Measurements from ENCODE around the gene GMFB.

Gene GMFB

DNA sequence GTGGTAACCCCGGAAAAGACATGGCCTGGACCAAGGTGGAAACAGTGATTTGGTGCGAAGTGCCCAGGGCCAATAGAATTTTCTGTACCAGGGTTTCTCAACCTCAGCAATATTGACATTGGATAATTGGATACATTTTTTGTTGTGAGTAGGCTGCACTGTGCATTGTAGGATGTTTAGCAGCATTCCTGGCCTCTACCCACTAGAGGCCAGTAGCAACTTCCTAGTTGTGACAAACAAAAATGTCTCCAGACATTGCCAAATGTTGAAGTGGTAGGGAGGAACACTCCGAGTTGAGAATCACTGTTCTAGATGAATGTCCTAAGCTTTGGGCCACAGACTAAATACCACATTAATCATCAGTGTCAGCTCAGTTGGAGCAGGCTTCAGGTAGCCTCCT lies 14.7 kb upstream of the GMFB start:
- no peak overlapping the region for H3K27ac Mint-ChIP-seq
- no peaks in the 10 kb centered on the region for H3K9me3 Mint-ChIP-seq
- CTCF ChIA-PET = no interaction called here
- peaks cover 30% of the 10 kb centered on the region for H3K27me3 Mint-ChIP-seq
- no peaks in the 10 kb centered on the region for H3K4me1 Mint-ChIP-seq
- no peak for DNase-seq
- H3K36me3 Mint-ChIP-seq = no peaks in the 10 kb centered on the region
- H3K4me3 Mint-ChIP-seq = no peak overlapping the region

DNA sequence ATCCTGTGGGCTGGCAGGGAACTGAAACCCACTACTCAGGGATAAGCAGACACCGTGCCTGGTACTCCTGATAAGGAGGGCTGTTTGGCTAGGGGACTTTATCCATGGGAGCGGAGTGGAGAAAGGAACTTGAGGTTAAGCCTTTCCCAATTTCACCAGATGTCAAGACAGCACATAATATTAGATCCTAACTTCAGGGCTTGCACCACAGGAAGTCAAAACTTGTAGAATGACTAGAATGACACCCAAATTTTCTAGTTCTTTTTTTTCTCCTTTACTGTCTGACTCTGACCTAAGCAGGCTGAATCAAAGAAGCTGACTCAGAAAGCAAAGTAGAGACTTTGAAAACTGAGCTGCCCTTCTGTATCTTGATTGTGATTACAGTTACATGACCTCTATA lies 13.8 kb upstream of the GMFB start:
- no peak for DNase-seq
- Mint-ChIP-seq H3K36me3 (no peaks in the 10 kb centered on the region), H3K9me3 (no peaks in the 10 kb centered on the region), H3K27ac (no peak overlapping the region), H3K4me1 (no peaks in the 10 kb centered on the region), H3K27me3 (peaks cover 32% of the 10 kb centered on the region), H3K4me3 (no peak overlapping the region)
- CTCF ChIA-PET = interaction anchor here (1.2 kb wide), 1 partner anchor 140 kb away, joined by 3 read pairs; no protein-coding TSS in a partner anchor

DNA sequence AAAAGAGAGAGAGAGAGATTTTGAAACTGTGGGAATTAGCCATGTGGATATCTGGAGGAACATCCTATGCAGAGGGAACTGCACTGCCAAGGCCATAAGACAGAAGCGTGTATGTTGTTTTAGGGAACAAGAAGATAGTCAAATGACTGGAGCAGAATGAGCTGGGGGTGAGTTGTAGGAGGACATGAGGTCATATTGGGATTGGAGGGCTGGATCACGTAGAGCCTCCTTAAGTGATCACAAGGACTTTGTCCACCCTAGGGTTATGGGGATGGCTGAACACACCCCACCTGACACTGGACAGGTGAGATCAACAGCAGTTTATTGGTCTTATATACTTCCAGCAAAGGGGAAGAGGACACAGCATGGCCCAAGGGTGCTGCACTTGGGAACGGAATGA lies 12.7 kb upstream of the GMFB start:
- CTCF ChIA-PET = interaction anchor here (1.2 kb wide), 1 partner anchor 141 kb away, joined by 3 read pairs; no protein-coding TSS in a partner anchor
- Mint-ChIP-seq H3K9me3 (no peaks in the 10 kb centered on the region), H3K27me3 (peaks cover 30% of the 10 kb centered on the region)

DNA sequence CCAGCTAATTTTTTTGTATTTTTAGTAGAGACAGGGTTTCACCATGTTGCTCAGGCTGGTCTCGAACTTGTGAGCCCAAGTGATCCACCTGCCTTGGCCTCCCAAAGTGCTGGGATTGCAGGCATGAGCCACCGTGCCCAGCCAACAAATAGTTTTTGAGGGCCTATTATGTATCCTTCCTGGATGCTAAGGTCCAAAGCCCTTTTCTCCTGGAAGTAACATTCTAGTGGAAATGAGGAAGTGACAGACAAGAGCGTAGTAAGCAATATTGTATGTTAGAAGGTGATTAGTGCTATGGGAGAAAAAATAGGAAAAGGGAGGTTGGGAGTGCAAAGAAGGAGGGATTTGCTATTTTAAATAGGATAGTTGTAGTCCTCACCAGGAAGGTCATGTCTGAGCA lies 12.0 kb upstream of the GMFB start:
- Mint-ChIP-seq H3K27me3 (peaks cover 30% of the 10 kb centered on the region), H3K4me3 (no peak overlapping the region), H3K36me3 (no peaks in the 10 kb centered on the region), H3K27ac (no peak overlapping the region), H3K9me3 (no peaks in the 10 kb centered on the region), H3K4me1 (no peaks in the 10 kb centered on the region)
- no peak for DNase-seq
- CTCF ChIA-PET = no interaction called here

More for the DNA sequence above, 12.7 kb upstream of the GMFB start:
- no peak for DNase-seq
- H3K4me1 Mint-ChIP-seq = no peaks in the 10 kb centered on the region
- no peak overlapping the region for H3K4me3 Mint-ChIP-seq
- H3K27ac Mint-ChIP-seq = no peak overlapping the region
- no peaks in the 10 kb centered on the region for H3K36me3 Mint-ChIP-seq

DNA sequence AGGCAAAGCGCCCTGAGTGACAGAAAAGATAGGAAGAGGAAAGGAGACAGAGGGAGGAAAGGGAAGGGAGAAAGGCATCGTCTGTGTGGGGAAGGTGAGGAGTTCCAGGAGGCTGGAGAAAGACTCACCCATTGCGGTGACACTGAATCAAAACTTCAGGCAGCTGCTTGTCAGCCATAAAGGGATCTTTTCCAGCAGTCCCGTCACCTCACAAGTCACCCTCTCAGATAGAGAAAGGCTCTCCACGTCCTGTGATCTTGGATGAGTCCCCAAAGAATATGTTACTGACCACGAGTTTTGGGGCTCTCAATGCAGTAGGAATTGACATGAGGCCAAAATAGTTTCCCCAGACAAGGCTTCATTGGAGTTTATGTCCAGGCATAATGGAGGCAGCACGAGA lies 9.8 kb upstream of the GMFB start:
- H3K27ac Mint-ChIP-seq = no peak overlapping the region
- peaks cover 26% of the 10 kb centered on the region for H3K27me3 Mint-ChIP-seq
- H3K4me1 Mint-ChIP-seq = no peaks in the 10 kb centered on the region
- CTCF ChIA-PET = interaction anchor here (0.8 kb wide), 1 partner anchor 102 kb away, joined by 3 read pairs; the partner anchor contains the start of gene CDKN3
- DNase-seq = no peak
- no peaks in the 10 kb centered on the region for H3K36me3 Mint-ChIP-seq
- H3K9me3 Mint-ChIP-seq = no peaks in the 10 kb centered on the region
- H3K4me3 Mint-ChIP-seq = no peak overlapping the region

DNA sequence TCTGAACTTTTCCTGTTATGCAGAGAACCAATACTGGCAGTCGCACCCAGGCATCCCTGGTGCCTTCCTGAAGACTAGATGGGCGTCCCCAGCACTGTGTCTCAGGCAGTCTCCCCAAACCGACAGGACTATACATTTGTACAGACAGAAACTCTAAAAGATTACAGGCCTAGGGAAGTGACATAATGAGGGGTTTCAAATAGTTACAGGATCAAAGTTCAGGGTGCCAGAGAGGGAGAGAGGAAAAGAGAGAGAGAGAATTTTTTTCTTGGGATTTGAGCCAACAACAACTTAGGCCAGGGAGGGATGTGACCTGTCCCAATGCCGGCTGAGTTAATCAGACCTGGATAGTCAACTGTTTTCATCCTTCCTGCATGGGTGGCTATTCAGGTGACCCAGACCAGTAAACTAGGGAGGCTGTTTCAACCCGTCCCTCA lies 9.3 kb upstream of the GMFB start:
- Mint-ChIP-seq H3K9me3 (no peaks in the 10 kb centered on the region), H3K27me3 (peaks cover 30% of the 10 kb centered on the region), H3K4me1 (no peaks in the 10 kb centered on the region), H3K4me3 (no peak overlapping the region), H3K27ac (no peak overlapping the region), H3K36me3 (no peaks in the 10 kb centered on the region)
- no peak for DNase-seq
- CTCF ChIA-PET = no interaction called here

DNA sequence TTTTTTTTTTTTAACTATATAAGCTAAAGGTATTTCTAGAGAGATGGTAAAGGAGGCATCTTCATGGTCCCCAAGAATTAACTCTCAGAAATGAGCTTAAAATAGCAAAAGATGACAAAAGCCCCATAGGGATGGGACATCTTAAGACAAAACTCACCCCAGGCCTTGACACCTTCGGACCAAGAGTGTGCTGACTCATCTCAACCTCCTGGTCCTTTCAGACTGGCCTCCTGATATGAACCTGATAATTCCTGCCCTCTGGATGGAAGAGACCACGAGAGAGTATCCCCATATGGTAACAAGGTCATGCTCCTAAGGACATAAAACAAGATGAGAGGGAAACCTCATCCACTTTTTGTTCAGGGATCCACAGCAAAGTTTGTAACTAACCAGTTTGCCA lies 8.4 kb upstream of the GMFB start:
- Mint-ChIP-seq H3K27ac (no peak overlapping the region), H3K4me1 (no peaks in the 10 kb centered on the region), H3K4me3 (no peak overlapping the region), H3K27me3 (peaks cover 31% of the 10 kb centered on the region), H3K9me3 (no peaks in the 10 kb centered on the region), H3K36me3 (no peaks in the 10 kb centered on the region)
- CTCF ChIA-PET = interaction anchor here (1.0 kb wide), 1 partner anchor 67 kb away, joined by 3 read pairs; no protein-coding TSS in a partner anchor
- no peak for DNase-seq

DNA sequence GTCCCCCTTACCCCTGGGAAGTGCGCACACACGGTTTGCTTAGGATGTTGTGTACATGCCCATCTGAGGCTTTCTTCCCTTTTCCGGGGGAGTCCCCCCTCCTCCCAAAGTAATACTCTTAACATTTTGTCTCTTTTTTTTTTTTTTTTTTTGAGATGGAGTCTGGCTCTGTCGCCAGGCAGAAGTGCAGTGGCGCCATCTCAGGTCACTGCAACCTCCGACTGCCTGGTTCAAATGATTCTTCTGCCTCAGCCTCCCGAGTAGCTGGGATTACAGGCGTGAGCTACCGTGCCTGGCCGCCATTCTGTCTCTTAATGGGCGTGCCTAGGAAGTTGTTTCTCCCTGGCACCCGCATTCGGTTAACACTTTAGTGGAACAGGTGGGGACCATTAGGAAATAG lies 4.5 kb upstream of the GMFB start:
- Mint-ChIP-seq H3K27me3 (peaks cover 23% of the 10 kb centered on the region), H3K9me3 (no peaks in the 10 kb centered on the region), H3K4me1 (peaks cover 18% of the 10 kb centered on the region), H3K27ac (no peak overlapping the region), H3K4me3 (no peak overlapping the region), H3K36me3 (no peaks in the 10 kb centered on the region)
- CTCF ChIA-PET = no interaction called here
- no peak for DNase-seq

DNA sequence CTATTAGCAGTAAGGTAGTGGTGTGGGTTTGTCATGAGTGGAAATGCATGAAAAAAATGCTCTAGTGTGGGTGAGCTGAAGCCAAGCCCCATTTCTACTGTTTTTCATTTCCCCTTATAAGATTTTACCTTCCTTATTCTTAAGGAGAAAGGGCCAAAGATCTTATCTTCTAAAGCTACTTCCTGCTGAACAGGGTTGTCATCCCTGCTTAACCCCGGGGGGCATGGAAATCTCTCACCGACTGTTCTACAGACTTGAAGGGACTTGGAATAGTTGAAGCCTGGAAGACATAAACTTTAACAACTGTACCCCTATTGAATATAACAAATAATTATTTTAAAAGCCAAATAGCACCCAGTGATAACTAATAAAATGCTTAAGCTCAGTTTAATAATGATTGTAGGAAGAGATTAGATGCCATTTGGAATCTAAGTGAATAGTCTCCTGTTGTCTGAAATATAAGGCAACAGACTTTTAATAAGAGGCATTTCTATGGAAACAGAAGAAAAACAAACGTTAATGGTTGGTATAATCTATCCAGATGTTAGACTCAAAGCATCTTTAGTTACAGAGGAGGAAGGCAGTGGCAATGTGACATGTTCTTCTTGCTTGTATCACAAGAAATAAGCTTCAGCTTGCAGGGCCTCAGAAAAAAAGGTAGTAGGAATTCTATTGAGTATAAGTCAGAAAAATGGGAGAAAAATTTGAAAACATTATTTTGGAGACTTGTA lies 1.8 kb upstream of the GMFB start:
- Mint-ChIP-seq H3K4me1 (peaks cover 44% of the 10 kb centered on the region), H3K27me3 (peaks cover 20% of the 10 kb centered on the region), H3K27ac (peak overlapping the region; percentile 22), H3K4me3 (peak overlapping the region; percentile 7), H3K36me3 (peaks cover 13% of the 10 kb centered on the region), H3K9me3 (no peaks in the 10 kb centered on the region)
- CTCF ChIA-PET = interaction anchor here (1.1 kb wide), 2 partner anchors 19 to 41 kb away, joined by 3 to 5 read pairs; partner anchors contain the start of gene CGRRF1
- DNase-seq = no peak

DNA sequence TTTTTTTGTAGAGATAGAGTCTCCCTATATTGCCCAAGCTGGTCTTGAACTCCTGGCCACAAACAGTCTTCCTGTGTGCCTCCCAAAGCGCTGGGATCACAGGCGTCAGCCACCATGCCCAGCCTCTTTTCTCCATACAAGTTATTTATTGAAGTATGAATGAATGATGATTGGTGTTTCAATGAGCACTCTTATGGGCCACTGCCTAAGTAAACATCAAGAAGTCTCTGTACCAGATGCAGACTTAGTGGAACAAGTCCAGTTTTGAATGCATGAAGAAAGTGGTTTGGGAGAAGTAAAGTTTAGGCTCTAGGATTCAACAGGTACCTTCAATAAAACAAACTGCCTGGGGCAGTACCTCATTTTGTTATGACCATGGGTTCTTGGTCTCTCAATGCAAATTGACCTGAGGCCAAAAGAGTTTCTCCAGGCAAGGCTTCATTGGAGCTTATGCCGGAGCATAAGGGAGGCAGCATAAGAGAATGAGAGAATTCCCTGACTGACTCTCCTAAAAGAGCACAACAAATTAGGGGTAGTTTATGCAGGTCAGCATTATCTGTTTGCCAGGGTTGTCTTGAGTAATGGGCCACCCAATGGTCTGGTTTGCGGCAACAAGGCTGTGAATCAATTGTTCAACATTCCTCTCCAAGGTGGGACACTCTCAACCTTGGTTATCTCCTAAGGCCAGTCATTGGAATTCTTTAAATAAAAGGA lies 1.1 kb upstream of the GMFB start:
- peaks cover 51% of the 10 kb centered on the region for H3K4me1 Mint-ChIP-seq
- H3K4me3 Mint-ChIP-seq = peak overlapping the region; percentile 81
- H3K27ac Mint-ChIP-seq = peak overlapping the region; percentile 88
- H3K9me3 Mint-ChIP-seq = no peaks in the 10 kb centered on the region
- CTCF ChIA-PET = interaction anchor here (1.1 kb wide), 1 partner anchor 19 kb away, joined by 5 read pairs; the partner anchor contains the start of gene CGRRF1
- peaks cover 13% of the 10 kb centered on the region for H3K36me3 Mint-ChIP-seq
- DNase-seq = no peak
- peaks cover 20% of the 10 kb centered on the region for H3K27me3 Mint-ChIP-seq

DNA sequence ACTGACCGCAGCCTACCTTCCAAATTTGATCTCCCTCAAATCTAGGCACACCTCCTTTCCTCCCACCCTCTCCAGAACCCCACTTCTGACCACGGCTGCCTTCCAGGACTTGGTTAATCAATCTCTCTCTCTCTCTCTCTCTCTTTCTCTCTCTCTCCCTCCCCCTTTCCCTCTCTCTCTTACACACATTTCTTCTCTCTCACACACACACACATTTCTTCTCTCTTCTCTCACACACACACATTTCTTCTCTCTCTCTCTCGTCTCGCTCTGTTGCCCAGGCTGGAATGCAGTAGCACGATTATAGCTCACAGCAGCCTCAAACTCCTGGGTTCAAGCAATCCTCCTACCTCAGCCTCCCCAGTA lies 521 bp upstream of the GMFB start:
- peaks cover 13% of the 10 kb centered on the region for H3K36me3 Mint-ChIP-seq
- H3K27ac Mint-ChIP-seq = peak overlapping the region; percentile 88
- peak overlapping the region; percentile 81 for H3K4me3 Mint-ChIP-seq
- H3K27me3 Mint-ChIP-seq = peaks cover 20% of the 10 kb centered on the region
- H3K4me1 Mint-ChIP-seq = peaks cover 57% of the 10 kb centered on the region
- no peaks in the 10 kb centered on the region for H3K9me3 Mint-ChIP-seq
- DNase-seq = no peak
- CTCF ChIA-PET = no interaction called here

DNA sequence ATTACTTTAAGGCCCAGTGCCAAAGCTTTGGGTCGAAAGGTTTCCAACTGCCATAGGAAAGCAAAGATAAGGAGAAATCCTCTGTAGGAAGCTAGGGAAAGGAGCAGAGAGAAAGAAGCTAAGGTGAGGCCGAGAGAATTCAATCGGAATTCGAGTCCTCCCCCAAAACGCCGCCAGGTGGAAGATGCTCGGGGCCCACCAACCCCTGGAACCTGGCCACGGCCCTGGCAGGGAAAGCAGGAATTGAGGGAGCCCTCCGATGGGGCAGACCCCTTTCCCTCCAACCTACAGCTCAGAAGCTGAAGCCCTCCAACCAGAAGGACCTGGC lies 498 bp downstream of the GMFB start:
- Mint-ChIP-seq H3K27me3 (peaks cover 17% of the 10 kb centered on the region), H3K4me1 (peaks cover 65% of the 10 kb centered on the region), H3K36me3 (peaks cover 19% of the 10 kb centered on the region), H3K9me3 (no peaks in the 10 kb centered on the region), H3K4me3 (peak overlapping the region; percentile 81), H3K27ac (peak overlapping the region; percentile 84)
- DNase-seq = no peak
- CTCF ChIA-PET = interaction anchor here (1.7 kb wide), 1 partner anchor 8 kb away, joined by 3 read pairs; no protein-coding TSS in a partner anchor

DNA sequence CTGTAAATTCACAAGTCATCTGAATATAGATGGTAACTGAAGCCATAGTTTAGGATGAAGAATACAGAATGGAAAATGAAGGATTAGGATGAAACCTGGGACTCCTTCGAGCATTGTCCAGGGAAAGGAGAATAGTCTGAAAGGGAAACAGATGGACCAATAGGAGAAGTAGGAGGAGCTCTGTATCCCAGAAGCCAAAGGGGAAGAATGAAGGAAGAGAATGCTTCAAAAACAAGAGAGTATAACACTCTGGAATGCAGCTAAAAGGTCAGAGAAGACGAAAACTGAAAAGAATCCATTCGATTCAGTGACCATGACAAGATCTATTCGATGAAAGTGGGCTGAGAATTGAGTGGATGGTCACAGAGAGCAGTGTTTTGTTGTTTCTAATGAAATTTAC lies 1.0 kb downstream of the GMFB start:
- no peaks in the 10 kb centered on the region for H3K9me3 Mint-ChIP-seq
- CTCF ChIA-PET = interaction anchor here (1.7 kb wide), 1 partner anchor 8 kb away, joined by 3 read pairs; no protein-coding TSS in a partner anchor
- H3K4me1 Mint-ChIP-seq = peaks cover 68% of the 10 kb centered on the region
- peaks cover 12% of the 10 kb centered on the region for H3K27me3 Mint-ChIP-seq
- peak overlapping the region; percentile 84 for H3K27ac Mint-ChIP-seq
- H3K36me3 Mint-ChIP-seq = peaks cover 23% of the 10 kb centered on the region
- no peak for DNase-seq
- H3K4me3 Mint-ChIP-seq = peak overlapping the region; percentile 81

DNA sequence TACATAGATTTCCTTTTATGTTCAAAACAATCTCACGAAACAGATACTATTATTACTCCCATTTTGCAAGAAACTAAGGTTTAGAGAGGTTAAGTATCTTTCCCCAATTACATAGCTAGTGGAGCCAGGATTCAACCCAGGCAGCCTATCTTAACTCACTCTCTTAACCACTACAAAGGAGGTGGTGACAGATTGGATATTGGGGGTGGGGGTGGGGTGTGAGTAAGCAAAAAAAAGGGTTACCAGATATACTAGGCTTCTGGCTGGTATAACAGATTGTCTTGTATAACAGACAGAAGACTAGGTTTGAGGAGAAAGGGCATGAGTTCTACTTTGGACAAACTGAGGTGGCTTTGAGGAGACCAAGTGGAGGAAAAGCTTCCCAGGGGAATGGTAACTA lies 2.1 kb downstream of the GMFB start:
- Mint-ChIP-seq H3K36me3 (peaks cover 28% of the 10 kb centered on the region), H3K9me3 (no peaks in the 10 kb centered on the region), H3K27me3 (peaks cover 8% of the 10 kb centered on the region), H3K4me3 (peak overlapping the region; percentile 81), H3K4me1 (peaks cover 68% of the 10 kb centered on the region), H3K27ac (no peak overlapping the region)
- no peak for DNase-seq
- CTCF ChIA-PET = interaction anchor here (1.2 to 1.7 kb wide), 2 partner anchors 10 to 44 kb away, joined by 3 to 4 read pairs; no protein-coding TSS in a partner anchor

DNA sequence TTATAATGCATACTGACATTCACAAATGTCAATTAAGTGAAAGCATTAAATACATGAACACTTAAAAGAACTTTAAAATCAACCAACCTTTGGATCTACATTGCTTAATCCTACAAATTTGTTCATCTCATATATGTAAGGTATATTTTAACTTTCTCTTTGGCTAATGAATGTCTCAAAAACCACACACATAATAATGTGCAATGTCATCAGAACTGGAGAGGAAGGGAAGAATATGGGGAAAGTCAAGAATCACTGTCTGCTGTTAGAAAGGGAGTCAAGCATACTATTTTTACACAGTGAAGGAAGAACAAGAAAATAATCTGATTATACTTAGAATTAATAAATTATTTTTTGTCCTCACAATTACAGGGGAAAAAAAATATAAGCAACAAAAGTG lies 4.9 kb downstream of the GMFB start:
- H3K4me1 Mint-ChIP-seq = peaks cover 52% of the 10 kb centered on the region
- no peak overlapping the region for H3K27ac Mint-ChIP-seq
- CTCF ChIA-PET = no interaction called here

More for the DNA sequence above, 4.9 kb downstream of the GMFB start:
- Mint-ChIP-seq H3K9me3 (no peaks in the 10 kb centered on the region), H3K4me3 (no peak overlapping the region), H3K36me3 (peaks cover 35% of the 10 kb centered on the region), H3K27me3 (peaks cover under 1% of the 10 kb centered on the region)
- no peak for DNase-seq

All from activated naive CD4-positive, alpha-beta T cell treated with anti-CD3 and anti-CD28 coated beads, Interleukin-2, amount 10 ng/mL, durations not matched to agents 7 days and 5 days (primary cell).